Pancreas (tissue), 10 donors: ENCODE data around the gene EDRF1. TPM values are rescaled to one million over a fixed set of nuclear protein-coding genes. Genes with fewer than 3 reads are reported as not detected.
A peak's percentile ranks its signal among the peaks of the same experiment; 100 is the strongest.

Source experiments
- ATAC-seq, 4 donors: fragments of 200-7000 bp; cut with Tn5 transposase; one replicate each; pipeline versions ENCODE4 v1.8.0 to v1.9.1; 2020; ENCODE audit warnings: mild to moderate bottlenecking in 4 of 4, moderate library complexity in 4 of 4
- DNase-seq, 6 donors: peaks; one replicate each; pipeline ENCODE4 v3.0.0-alpha.2; 2020
- FAIRE-seq: peaks from 2 replicates; lab custom pipeline; 2012; peaks lifted over from hg19 to GRCh38; lab: Jason Lieb, UNC
- H3K27ac ChIP-seq, 4 donors: fragments of 200-600 bp; sonication (generic); 1 replicate in 3 of 4; 2 replicates in 1 of 4; pipeline versions ENCODE4 v1.5.0 to v1.8.0; 2020
- H3K27me3 ChIP-seq, 4 donors: fragments of 200-600 bp; one replicate each; pipeline ENCODE4 v1.8.0; 2021
- H3K36me3 ChIP-seq, 3 donors: fragments of 200-600 bp; sonication (generic) in 1 of 3; one replicate each; pipeline versions ENCODE4 v1.5.0 to v1.8.0; 2020 to 2021
- H3K4me1 ChIP-seq, 3 donors: fragments of 200-600 bp; one replicate each; pipeline ENCODE4 v1.8.0; 2021
- H3K4me3 ChIP-seq, 4 donors: fragments of 200-600 bp; sonication (generic) in 2 of 4; one replicate each; pipeline versions ENCODE4 v1.5.0 to v1.8.0; 2020 to 2021
- H3K9me3 ChIP-seq, 4 donors: fragments of 200-600 bp; one replicate each; pipeline ENCODE4 v1.8.0; 2021
- WGBS, 2 donors: extraction: QIAGEN DNeasy Blood & Tissue Kit; methylation state at CpG; one replicate each; pipeline ENCODE4 v1.1.7; 2013; 5-methylcytosine and 5-hydroxymethylcytosine counted together
- intact Hi-C, 3 donors: fragments of 100-400 bp; cut with DNase I; formaldehyde crosslinking; loops; one replicate each; pipeline versions ENCODE4 v1.11.1 to v1.14.2; 2022
- polyA plus RNA-seq, 2 donors: library from polyadenylated mRNA; stranded (reverse); fragments of 200-250 nt; gene quantifications; one replicate each; pipeline ENCODE4 v1.2.3, GENCODE V29; 2013
- total RNA-seq, 6 donors: library from RNA; stranded (reverse); fragmentation: NEBNext Ultra II Directional in 4 of 6; extraction: Animal tissue kit (Norgen Biotek cat#: 25700) in 4 of 6; gene quantifications; one replicate each; pipeline versions ENCODE4 v1.2.1 to v1.2.4, GENCODE V29; 2021 to 2023
- TF ChIP-seq, protein P1 (sequence below), 4 donors: fragments of 200-600 bp; sonication (generic) in 3 of 4; IDR thresholded peaks; one replicate each; pipeline versions ENCODE4 v1.5.0 to v1.8.0; 2021; ENCODE audit warnings: antibody characterized with exemption in 4 of 4
- donor health status: healthy with polysubstance abuse.
- donor health status: DM: no; HTN: no; CAD: no; lungs with moderate emphysema.
- donor health status: DM: no; HTN: no; CAD: no.
- donor health status: control.
- donor health status: control.
- donor health status: Bipolar disorder and iron deficiency.
- donor health status: DM: yes; HTN: yes; CAD: no.
- donor health status: DM: no; HTN: no; CAD: no.
- donor health status: DM: no; HTN: no; CAD: no.
- donor health status: DM: yes; HTN: yes; CAD: no.

The EDRF1 gene
- total and polyA plus RNA-seq, 8 donors: 10.1 to 25.3 (median 17.7) TPM

DNA sequence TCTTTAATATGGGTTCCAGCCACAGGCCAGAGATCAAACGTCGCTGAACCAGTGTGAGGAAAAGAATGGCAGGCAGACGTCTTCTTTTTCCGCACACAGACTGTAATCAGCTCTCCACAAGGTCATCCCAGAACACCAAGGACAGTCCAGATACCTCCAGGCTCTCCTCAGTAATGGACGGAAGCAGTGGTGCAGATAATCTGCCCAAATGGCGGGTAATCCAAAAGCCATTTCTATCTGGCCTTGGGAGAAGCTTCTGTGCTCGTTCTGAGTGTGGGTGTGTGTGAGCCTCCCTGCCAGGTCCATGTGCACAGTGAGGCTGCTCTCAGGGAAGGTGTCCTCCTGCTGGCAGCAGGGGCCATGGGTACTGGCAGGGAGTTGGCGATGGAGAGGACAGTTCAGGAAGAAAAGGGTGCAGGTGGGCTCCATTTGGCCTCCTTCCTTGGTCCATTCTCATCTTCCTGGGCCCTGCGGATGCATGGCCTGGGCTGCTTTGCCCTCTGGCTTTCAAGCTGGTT, 21.0 kb upstream of the EDRF1 start:
- TF ChIP-seq, protein P1, sequence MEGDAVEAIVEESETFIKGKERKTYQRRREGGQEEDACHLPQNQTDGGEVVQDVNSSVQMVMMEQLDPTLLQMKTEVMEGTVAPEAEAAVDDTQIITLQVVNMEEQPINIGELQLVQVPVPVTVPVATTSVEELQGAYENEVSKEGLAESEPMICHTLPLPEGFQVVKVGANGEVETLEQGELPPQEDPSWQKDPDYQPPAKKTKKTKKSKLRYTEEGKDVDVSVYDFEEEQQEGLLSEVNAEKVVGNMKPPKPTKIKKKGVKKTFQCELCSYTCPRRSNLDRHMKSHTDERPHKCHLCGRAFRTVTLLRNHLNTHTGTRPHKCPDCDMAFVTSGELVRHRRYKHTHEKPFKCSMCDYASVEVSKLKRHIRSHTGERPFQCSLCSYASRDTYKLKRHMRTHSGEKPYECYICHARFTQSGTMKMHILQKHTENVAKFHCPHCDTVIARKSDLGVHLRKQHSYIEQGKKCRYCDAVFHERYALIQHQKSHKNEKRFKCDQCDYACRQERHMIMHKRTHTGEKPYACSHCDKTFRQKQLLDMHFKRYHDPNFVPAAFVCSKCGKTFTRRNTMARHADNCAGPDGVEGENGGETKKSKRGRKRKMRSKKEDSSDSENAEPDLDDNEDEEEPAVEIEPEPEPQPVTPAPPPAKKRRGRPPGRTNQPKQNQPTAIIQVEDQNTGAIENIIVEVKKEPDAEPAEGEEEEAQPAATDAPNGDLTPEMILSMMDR (IDR thresholded peaks at IDR 0.05): no peak
- peak in 2 of 4 donors; percentile 59 to 69 for ATAC-seq
- no peaks in the 10 kb centered on the region for H3K36me3 ChIP-seq
- H3K4me3 ChIP-seq: no peak overlapping the region
- no peak for FAIRE-seq
- peaks cover 0 to 9% (median 0%) of the 10 kb centered on the region in 3 donors for H3K4me1 ChIP-seq
- H3K27ac ChIP-seq: no peak overlapping the region
- WGBS, 2 donors: 56 to 60% methylated on average over 9 of the region's 9 CpGs
- intact Hi-C loops: no loop called here
- no peaks in the 10 kb centered on the region for H3K9me3 ChIP-seq
- DNase-seq: no peak
- H3K27me3 ChIP-seq: no peaks in the 10 kb centered on the region

GRCh38 chr10:125699562-125700143, 19.9 kb upstream of the EDRF1 start:
- peaks cover 0 to 4% (median 0%) of the 10 kb centered on the region in 3 donors for H3K4me1 ChIP-seq
- WGBS, 2 donors: 87 to 94% methylated on average over 6 of the region's 6 CpGs
- no peaks in the 10 kb centered on the region for H3K27me3 ChIP-seq
- FAIRE-seq (no peak), DNase-seq (no peak), ATAC-seq (no peak)
- no peaks in the 10 kb centered on the region for H3K36me3 ChIP-seq
- intact Hi-C loops: no loop called here
- no peak overlapping the region for H3K27ac ChIP-seq
- TF ChIP-seq, protein P1 (IDR thresholded peaks at IDR 0.05): no peak
- H3K9me3 ChIP-seq: no peaks in the 10 kb centered on the region
- H3K4me3 ChIP-seq: no peak overlapping the region

DNA sequence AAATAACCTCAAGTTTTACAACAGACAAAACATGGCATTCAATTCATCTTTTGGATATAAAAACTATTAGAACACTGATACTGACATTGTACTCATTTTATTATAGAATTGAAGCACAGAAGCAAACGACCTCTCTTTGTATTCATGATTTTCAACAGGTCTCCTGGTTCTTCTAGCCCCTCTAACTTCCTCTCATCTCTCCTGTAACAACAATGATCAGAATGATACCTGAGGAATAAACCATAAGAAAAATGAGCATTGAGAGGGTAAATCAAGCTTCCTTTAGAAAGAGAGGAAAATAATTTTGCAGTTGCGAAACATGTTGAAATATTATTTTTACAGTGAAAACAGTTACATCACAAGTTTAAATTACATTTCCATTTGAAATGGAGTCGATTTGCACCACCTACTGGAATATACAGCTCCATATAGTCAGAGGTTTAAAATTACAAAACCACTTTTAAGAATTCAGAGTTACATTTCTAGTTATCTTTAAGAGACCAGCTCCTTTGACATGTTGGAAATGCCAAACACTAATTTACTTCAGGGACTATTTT, 19.1 kb upstream of the EDRF1 start:
- FAIRE-seq: no peak
- Histone ChIP-seq H3K9me3 (no peaks in the 10 kb centered on the region), H3K4me3 (no peak overlapping the region), H3K4me1 (no peaks in the 10 kb centered on the region), H3K36me3 (no peaks in the 10 kb centered on the region), H3K27ac (no peak overlapping the region), H3K27me3 (no peaks in the 10 kb centered on the region)
- intact Hi-C loops: no loop called here
- ATAC-seq: no peak
- 50 to 60% methylated on average over 3 of the region's 3 CpGs for WGBS, 2 donors
- DNase-seq: no peak
- TF ChIP-seq, protein P1 (IDR thresholded peaks at IDR 0.05): no peak

- Histone ChIP-seq H3K27me3 (no peaks in the 10 kb centered on the region), H3K4me1 (peaks cover 0 to 17% (median 0%) of the 10 kb centered on the region in 3 donors), H3K4me3 (no peak overlapping the region), H3K9me3 (no peaks in the 10 kb centered on the region), H3K36me3 (no peaks in the 10 kb centered on the region), H3K27ac (no peak overlapping the region)
- WGBS, 2 donors: 67 to 69% methylated on average over 6 of the region's 6 CpGs
- no peak for FAIRE-seq
- TF ChIP-seq, protein P1 (IDR thresholded peaks at IDR 0.05): no peak
- peak in 3 of 4 donors; percentile 65 to 94 (median 90) for ATAC-seq
- intact Hi-C loops: no loop called here
- no peak for DNase-seq
Measured at GRCh38 chr10:125707541-125708468, 11.7 kb upstream of the EDRF1 start.
